NCI-H187 (cell line): ENCODE data around the gene CAPN2.

Source experiments
- DNase-seq, 2 experiments: peaks; one replicate each; lab custom pipeline; 2025; lab: John Stamatoyannopoulos, UW

The CAPN2 gene

GRCh38 chr1:223761411-223761810, 49.1 kb downstream of the CAPN2 start:
- no peak for DNase-seq

GRCh38 chr1:223763251-223763650, 50.9 kb downstream of the CAPN2 start:
- DNase-seq: no peak

- DNase-seq: no peak
Measured at GRCh38 chr1:223763881-223764280, 51.5 kb downstream of the CAPN2 start.

GRCh38 chr1:223765036-223765718, 52.8 kb downstream of the CAPN2 start:
- DNase-seq: no peak

DNA sequence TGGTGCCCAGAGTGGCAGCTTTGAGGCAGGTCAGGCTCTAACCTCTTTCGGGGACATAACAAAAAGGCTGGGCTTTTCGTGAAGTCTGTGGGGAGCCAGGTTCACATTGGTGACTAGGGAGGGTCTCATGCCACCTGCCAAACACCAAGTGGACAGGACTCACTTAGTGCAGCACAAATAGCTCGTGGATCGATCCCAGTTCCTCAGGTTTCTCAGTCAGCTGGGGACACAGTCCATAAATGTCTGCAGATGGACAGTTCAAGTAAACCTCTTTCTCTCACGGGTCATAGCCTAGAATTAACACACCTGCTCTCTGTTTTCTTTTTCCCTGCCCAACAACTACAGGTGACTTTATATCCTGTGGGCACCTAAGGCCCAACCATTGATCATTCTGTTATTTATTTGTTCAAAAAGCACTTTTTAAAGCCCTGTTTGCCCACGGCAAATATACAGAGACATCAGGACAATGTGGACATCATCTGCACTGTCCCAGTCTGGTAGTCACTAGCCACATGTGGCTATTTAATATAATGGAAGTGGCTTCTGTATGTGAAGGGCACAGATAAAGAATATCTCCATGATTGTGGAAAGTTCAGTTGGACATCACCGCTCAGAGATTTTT, 53.5 kb downstream of the CAPN2 start:
- no peak for DNase-seq

- DNase-seq: no peak
Measured at GRCh38 chr1:223770621-223771315, 58.4 kb downstream of the CAPN2 start.

DNA sequence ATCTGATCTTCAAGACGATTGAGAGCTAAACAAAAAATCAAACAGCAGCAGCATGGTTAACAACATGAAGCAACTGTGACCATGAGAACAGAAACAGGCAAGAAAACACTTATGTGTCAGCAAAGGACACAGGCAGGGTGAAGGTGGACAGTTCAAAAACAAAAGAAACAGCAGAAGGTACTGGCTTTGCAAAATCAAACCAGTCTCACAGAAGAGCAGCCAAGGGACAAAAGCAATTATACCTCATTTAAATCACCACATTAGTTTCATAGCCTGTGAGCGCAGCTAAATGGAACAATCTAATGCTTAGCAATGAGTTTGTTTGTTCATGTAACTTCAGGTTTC, 59.1 kb downstream of the CAPN2 start:
- DNase-seq: no peak

DNA sequence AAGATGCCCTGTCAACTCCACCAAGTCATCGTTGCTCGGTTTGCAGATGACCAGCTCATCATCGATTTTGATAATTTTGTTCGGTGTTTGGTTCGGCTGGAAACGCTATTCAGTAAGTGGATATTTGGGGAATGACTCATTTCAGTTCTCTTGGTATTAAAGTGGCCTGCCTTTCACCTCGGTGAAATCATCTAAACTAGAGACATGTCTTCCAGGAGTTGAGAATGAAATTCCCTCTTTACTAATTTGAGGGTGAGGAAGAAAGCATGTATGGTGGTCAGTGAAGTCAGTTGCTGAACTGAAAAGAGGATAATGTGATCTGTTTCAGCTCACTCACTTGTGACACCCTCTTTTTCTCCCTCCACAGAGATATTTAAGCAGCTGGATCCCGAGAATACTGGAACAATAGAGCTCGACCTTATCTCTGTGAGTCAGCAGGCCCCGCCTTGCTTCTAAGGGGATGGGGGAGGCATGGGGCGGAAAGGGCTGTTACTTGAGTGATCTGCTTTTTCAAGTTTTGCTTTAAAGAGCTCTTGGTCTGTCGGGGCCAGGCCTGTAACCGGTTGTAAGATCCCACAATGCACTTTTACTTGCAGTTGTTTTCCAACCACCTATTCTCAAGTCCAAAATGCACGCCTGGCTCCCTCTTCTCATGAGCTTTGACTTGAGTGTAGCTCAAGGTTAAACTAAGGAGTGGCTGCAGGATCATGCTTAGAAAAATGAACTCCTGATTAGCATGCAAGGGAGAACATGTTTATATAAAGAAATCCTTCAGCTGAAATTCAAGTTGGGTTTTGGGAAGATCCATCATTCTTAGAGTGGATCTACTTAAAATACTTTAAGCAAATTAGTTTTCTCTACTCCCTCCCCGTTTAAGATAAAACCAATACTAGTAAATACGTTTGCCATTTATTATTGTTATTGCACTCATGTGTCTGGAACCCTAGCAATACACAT, 59.8 kb downstream of the CAPN2 start:
- DNase-seq: no peak

- DNase-seq: no peak
Measured at GRCh38 chr1:223772771-223773160, 60.4 kb downstream of the CAPN2 start.

- DNase-seq: no peak
Measured at GRCh38 chr1:223774134-223774814, 61.9 kb downstream of the CAPN2 start.

DNA sequence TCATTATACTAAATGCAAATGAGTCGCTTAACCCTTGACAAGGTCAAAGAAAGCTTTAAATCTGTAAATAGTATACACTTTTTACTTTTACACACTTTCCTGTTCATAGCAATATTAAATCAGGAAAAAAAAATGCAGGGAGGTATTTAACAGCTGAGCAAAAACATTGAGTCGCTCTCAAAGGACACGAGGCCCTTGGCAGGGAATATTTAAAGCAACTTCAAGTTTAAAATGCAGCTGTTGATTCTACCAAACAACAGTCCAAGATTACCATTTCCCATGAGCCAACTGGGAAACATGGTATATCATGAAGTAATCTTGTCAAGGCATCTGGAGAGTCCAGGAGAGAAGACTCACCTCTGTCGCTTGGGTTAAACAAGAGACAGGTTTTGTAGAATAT, 62.7 kb downstream of the CAPN2 start:
- no peak for DNase-seq

DNA sequence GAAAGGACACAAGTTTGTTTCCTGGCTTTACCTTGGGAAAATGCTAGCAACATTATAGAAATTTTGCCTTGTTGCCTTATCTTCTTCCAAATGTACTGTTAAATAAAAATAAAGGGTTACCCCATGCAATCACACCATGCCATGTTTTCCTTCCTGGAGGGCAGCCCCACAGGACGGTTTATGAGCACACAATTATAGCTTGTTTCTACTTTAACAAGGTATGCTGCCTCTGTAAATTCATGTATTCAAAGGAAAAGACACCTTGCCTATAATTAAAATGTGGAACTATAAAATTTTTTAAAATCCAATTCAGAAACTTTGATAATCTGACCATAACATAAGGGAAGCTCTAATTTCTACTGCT, 63.4 kb downstream of the CAPN2 start:
- DNase-seq: no peak

DNA sequence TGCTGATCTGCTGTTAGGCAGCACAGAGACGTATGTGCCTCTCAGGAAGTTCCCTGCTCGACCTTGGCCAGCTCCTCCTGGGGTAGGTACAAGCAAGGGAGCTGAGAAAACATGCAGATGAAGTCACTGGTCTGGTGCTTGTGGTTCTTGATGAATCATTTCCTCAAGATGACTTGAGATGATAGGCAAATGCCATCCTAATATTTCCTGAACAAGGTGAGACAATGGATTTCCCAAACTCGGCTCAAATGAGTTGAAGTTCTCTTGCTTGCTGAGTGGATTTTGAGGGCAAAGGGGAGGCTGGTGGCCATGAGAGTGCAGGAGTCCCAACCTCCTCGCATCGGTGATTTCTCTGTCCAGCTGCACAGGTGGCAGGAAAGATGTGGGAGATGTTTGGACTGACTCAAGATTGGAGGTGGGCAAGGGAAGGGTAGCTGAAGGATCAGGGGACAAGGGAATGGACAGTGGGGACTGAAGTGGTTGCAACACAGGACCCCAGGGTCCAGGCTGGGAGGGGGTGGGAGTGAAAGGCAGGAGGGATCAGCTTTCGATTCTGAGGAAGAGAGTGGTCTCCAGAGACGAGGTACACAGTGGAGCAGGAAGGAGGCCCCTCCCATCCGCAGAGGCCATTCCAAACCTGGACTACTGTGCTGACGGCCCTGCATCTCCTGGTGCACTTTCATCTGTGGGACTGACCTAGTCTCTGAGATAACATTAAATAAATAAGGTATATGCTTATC, 63.9 kb downstream of the CAPN2 start:
- DNase-seq: no peak

DNA sequence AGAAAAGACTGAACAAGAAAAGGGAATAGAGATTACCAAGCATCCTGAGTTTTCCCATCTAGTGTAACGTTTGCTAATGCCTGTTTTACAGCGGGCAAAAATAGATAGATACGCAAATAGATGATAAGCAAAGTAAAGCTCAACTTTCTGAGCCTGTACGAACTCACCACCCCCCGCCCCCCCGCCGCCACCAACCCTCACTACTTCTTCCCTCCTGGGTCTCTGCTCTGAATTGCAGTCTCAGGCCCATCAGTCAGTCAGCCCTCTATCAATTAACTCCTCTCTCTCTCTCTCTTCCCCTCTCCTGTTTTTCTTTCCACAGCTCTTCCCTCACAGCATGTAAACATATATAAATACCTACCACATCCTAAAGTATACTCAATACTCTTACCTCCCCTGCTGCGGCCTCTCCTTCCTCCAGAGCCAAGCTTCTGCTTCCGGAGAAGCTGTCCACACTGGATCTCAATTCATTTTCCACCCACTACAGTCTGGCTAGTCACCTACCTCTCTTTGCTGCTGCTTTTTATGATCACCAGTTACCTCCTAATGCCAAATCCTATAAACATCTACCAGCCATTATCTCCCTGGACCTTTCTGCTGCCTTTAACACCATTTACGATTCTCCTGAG, 64.6 kb downstream of the CAPN2 start:
- DNase-seq: no peak

GRCh38 chr1:223780318-223780717, 68.0 kb downstream of the CAPN2 start:
- no peak for DNase-seq

DNA sequence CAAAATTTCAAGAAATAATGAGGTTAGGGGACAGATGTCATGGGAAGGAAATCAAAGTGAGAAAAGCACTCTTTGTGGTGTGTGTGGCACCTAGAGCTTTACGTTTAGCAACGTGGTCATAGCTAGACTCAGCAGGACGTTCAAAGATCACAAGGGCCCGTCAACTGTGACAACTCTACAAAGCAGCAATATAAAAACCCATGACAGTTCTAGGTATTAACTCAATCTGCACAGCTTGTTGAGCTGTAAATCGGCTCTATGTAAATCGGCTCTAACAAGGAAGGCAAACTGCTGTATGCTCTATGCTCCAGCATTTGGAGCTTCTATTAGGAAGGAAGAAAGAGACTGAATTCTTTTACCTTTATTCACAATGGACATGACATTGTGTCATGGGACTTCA, 68.6 kb downstream of the CAPN2 start:
- no peak for DNase-seq

DNA sequence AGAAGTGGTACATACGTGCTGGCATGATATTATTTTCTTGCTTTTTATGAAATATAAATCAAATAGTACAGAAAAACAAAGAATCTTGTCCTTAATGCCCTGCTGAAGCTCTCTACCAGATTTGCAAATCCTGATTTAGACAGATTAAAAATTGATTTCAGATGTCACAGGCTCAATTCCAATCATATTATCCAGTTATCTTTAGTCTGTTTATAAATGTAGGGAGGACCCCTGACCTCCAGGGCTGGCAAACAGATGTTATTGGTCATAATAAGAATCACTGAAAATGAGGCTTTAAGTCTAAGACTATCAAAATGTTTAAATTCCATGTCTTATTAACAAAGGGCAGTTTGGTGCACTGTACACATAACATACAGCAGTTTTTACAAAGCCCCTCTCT, 71.3 kb downstream of the CAPN2 start:
- no peak for DNase-seq

GRCh38 chr1:223784541-223784940, 72.2 kb downstream of the CAPN2 start:
- DNase-seq: no peak

DNA sequence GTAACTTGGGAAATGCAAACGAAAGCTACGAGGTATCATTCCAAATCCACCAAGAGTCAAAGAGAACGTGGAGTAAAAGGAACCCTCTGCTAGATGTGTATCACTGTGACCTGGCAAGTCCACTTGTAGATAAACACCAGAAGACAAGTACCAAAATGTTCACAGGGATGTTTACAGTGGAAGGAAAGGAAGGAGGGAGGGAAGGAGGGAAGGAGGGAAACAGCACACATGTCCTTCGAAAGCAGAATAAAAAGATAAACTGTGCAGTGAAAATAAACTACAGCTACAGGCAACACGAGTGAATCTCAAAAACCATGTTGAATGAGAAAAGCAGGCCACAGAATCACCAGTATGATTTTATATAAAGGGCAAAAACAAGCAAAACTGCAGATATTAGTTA, 73.5 kb downstream of the CAPN2 start:
- DNase-seq: no peak

DNA sequence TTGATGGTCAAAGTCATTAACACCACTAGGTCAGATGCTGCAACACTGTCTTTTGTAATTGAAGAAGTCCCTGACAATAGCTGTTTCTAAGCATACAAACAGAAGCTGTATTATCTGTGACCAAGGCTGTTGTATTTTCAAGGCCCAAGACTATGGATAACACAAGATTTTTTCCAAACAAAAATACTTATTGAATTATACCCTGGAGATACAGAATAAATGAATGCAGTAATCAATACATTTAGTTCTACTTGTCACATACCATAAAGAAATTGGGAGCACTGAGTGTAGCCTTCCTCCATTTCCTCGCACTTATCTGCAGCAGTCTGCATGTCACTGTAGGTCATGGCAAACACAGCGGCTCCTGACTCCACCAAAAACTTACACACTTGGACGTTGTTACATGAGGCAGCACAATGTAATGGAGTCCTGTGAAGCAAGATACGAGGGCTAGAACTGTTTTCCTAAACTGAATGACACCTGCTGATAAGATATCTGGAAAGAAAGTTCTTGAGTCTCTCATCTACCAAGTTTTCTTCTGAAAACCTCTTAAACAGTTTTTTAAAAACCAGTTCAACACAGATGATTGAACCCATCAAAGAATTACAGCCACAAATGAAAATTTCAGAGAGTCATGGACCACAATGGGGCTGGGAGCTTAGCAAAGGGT, 76.5 kb downstream of the CAPN2 start:
- no peak for DNase-seq
